HEK293 (cell line): ENCODE measurements around the gene CKS1B.

Experiments
- CTCF ChIP-seq: fragments of 450-650 bp; formaldehyde crosslinking; IDR thresholded peaks from 2 replicates; pipeline ENCODE4 v1.5.1; 2016; ENCODE audit warnings: missing biosample characterization, missing genetic modification characterization
- GFI1B ChIP-seq: fragments of 450-650 bp; formaldehyde crosslinking; IDR thresholded peaks from 2 replicates; pipeline ENCODE4 v1.5.1; 2016; ENCODE audit warnings: missing biosample characterization, missing genetic modification characterization
- HIC1 ChIP-seq: fragments of 450-650 bp; formaldehyde crosslinking; IDR thresholded peaks from 2 replicates; pipeline ENCODE4 v1.5.1; 2016; ENCODE audit warnings: missing biosample characterization, missing genetic modification characterization
- PATZ1 ChIP-seq: fragments of 450-650 bp; formaldehyde crosslinking; IDR thresholded peaks from 2 replicates; pipeline ENCODE4 v1.5.1; 2016; ENCODE audit warnings: missing biosample characterization, missing genetic modification characterization
- REPIN1 ChIP-seq: fragments of 450-650 bp; formaldehyde crosslinking; IDR thresholded peaks from 2 replicates; pipeline ENCODE4 v1.5.1; 2017; ENCODE audit warnings: missing biosample characterization, missing genetic modification characterization, low read depth
- TCF7L2 ChIP-seq: IDR thresholded peaks from 2 replicates; pipeline ENCODE4 v1.6.1; 2011; ENCODE audit warnings: low read depth, mild to moderate bottlenecking, inconsistent platforms, low read length, moderate library complexity, borderline replicate concordance
- ZNF366 ChIP-seq: fragments of 450-650 bp; formaldehyde crosslinking; conservative IDR thresholded peaks from 2 replicates; pipeline ENCODE4 v1.5.1; 2016; ENCODE audit warnings: missing biosample characterization, missing genetic modification characterization
- ZNF670 ChIP-seq: fragments of 450-650 bp; formaldehyde crosslinking; IDR thresholded peaks from 2 replicates; pipeline ENCODE4 v1.5.1; 2016; ENCODE audit warnings: missing biosample characterization, missing genetic modification characterization, low read depth

GRCh38 chr1:154967331-154967950 lies 7.0 kb upstream of the CKS1B start:
- TF ChIP-seq ZNF670 (tag by site-specific recombination), result no peak
- no peak for TF ChIP-seq HIC1 (tag by site-specific recombination)
- no peak for TF ChIP-seq GFI1B (tag by site-specific recombination)
- TF ChIP-seq TCF7L2, result no peak
- TF ChIP-seq CTCF, result no peak
- TF ChIP-seq PATZ1, result no peak
- TF ChIP-seq ZNF366 (tag by site-specific recombination), result no peak
- no peak for TF ChIP-seq REPIN1 (tag by site-specific recombination)
